CD4-positive, alpha-beta T cell treated with Interferon gamma for 1 hour (primary cell): ENCODE data around the gene MIA.
"Not testable (repeated sequence)": the region's sequence is repeated elsewhere in the genome, so short reads cannot be mapped to it uniquely, and the experiment has no call there.

Experiments
- DNase-seq: peaks from one replicate; pipeline ENCODE4 v3.0.0-alpha.2; 2020

The MIA gene

GRCh38 chr19:40825460-40826095 lies 50.3 kb downstream of the MIA start:
- DNase-seq: not testable (repeated sequence)

DNA sequence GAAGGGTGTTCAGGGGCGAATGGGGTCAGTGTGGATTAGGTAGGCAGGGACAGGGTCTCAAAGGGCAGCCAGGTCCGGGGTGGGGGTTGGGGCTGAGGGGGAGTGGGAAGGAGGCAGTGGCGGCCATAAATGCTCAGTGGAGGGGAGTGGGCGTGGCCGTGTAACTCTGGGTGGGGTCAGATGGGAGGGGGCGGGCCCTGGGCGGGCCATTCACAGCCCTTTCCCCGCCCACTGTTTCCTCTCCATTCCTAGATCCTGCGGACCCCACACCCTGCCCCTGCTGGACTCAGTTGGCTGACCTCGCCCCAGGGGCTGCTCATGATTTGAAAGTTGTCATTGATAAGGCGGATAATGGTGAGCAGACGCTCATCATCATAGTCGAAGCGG lies 51.0 kb downstream of the MIA start:
- DNase-seq: not testable (repeated sequence)

- peak; percentile 88 for DNase-seq
Observed at GRCh38 chr19:40826699-40827385, 51.5 kb downstream of the MIA start.
